Caco-2 (cell line): Measurements from ENCODE around the gene LRRC1. TPM values are rescaled to one million over a fixed set of nuclear protein-coding genes. Genes with fewer than 3 reads are reported as not detected.

ENCODE experiments used
- BruUV-seq: library from RNA; stranded (reverse); fragments of 400-500 nt; replicated peaks from 2 replicates; lab custom pipeline; 2021; lab: Mats Ljungman, UMichigan
- CTCF ChIA-PET: fragments of 300-600 bp; sonication (Branson Sonifier 250); formaldehyde crosslinking; loops from one replicate; lab custom pipeline; 2022; ENCODE audit warnings: antibody characterized with exemption; lab: Charles Lee
- POLR2A ChIA-PET: fragments of 300-600 bp; sonication (Branson Sonifier 250); formaldehyde crosslinking; loops from one replicate; lab custom pipeline; 2022; ENCODE audit warnings: antibody characterized with exemption; lab: Charles Lee
- DNase-seq, 2 experiments: peaks; one replicate each; pipeline versions ENCODE4 v3.0.0 to v3.0.0-alpha.2; 2020 to 2022
- H3K27me3 ChIP-seq: replicated peaks from 2 replicates; pipeline ENCODE4 v1.6.0; 2011; ENCODE audit warnings: low read length; ENCODE audit not compliant: control insufficient read depth, insufficient read depth
- H3K36me3 ChIP-seq: 2 replicates; pipeline ENCODE4 v1.5.1; 2011; ENCODE audit warnings: low read length; ENCODE audit not compliant: control insufficient read depth, insufficient read depth
- H3K4me1 ChIP-seq: fragments of 250-450 bp; sonication (Bioruptor Pico); 2 replicates; pipeline ENCODE4 v1.5.1; 2020; ENCODE audit warnings: mild to moderate bottlenecking
- H3K4me3 ChIP-seq: 2 replicates; pipeline ENCODE4 v1.5.1; 2011; ENCODE audit warnings: low read depth, mild to moderate bottlenecking, control low read depth, low read length
- H3K9me3 ChIP-seq: fragments of 250-450 bp; sonication (Bioruptor Pico); 2 replicates; pipeline ENCODE4 v1.5.1; 2020; ENCODE audit warnings: mild to moderate bottlenecking, moderate library complexity
- H3K27ac Mint-ChIP-seq: one replicate; pipeline ENCODE4 v1.8.0; 2022; ENCODE audit warnings: mixed read lengths; ENCODE audit not compliant: unreplicated experiment
- H3K27me3 Mint-ChIP-seq: one replicate; pipeline ENCODE4 v1.8.0; 2022; ENCODE audit warnings: mixed read lengths; ENCODE audit not compliant: insufficient read depth, unreplicated experiment
- H3K36me3 Mint-ChIP-seq: one replicate; pipeline ENCODE4 v1.8.0; 2022; ENCODE audit warnings: mild to moderate bottlenecking, mixed read lengths; ENCODE audit not compliant: insufficient read depth, unreplicated experiment
- H3K4me1 Mint-ChIP-seq: one replicate; pipeline ENCODE4 v1.8.0; 2022; ENCODE audit warnings: low read depth, mixed read lengths; ENCODE audit not compliant: unreplicated experiment
- H3K4me3 Mint-ChIP-seq: one replicate; pipeline ENCODE4 v1.8.0; 2022; ENCODE audit warnings: mild to moderate bottlenecking, moderate library complexity, mixed read lengths; ENCODE audit not compliant: unreplicated experiment
- H3K9me3 Mint-ChIP-seq: one replicate; pipeline ENCODE4 v1.8.0; 2022; ENCODE audit warnings: mixed read lengths; ENCODE audit not compliant: unreplicated experiment
- intact Hi-C: fragments of 100-400 bp; cut with micrococcal nuclease; formaldehyde crosslinking; loops from one replicate; pipeline ENCODE4 v1.10.0; 2022; ENCODE audit not compliant: unreplicated experiment
- total RNA-seq: library from RNA; stranded (reverse); gene quantifications from 2 replicates; pipeline ENCODE4 v1.2.3, GENCODE V29; 2022
- TF ChIP-seq, protein P1 (sequence below), 2 experiments: fragments of 200-600 bp in 1 of 2; IDR thresholded peaks; 1 replicate in 1 of 2; 2 replicates in 1 of 2; pipeline versions ENCODE4 v1.5.1 to v1.8.0; 2011 to 2022; ENCODE audit warnings: antibody characterized with exemption in 1 of 2, control low read depth in 1 of 2, inconsistent platforms in 1 of 2, low read depth in 1 of 2, low read length in 1 of 2, mild to moderate bottlenecking in 1 of 2, moderate library complexity in 1 of 2; ENCODE audit not compliant: insufficient read depth in 1 of 2, severe bottlenecking in 1 of 2, unreplicated experiment in 1 of 2

The LRRC1 gene
- total RNA-seq, 1 experiment from 2014 or later = 60.8 TPM

DNA sequence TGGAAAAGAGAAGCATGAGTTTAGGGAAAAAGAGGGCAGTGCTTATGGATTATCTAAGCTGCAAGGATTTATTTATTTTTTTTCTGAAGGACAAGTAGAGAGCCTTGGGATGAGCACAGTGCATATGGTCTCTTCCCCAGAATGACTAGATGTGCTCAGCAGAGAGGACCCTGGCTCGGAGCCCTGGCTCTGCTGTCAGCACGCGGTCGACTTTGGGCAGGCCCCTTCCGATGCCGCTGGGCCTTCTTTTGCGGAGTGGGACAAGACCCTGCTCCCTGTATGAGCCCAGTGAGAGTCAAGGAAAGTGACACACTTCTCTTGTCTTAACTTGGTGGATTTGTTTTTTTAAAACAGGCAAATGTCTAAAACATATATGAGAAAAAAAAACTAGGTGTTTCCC lies 51.4 kb downstream of the LRRC1 start:
- intact Hi-C loops = loop anchor here (5.0 kb wide), 1 partner anchor 34 kb away; no protein-coding TSS in a partner anchor
- no peak for DNase-seq
- peaks cover 48% of the 10 kb centered on the region for H3K36me3 Mint-ChIP-seq
- no peaks in the 10 kb centered on the region for H3K4me1 Mint-ChIP-seq
- H3K4me3 Mint-ChIP-seq = no peak overlapping the region
- TF ChIP-seq, protein P1, sequence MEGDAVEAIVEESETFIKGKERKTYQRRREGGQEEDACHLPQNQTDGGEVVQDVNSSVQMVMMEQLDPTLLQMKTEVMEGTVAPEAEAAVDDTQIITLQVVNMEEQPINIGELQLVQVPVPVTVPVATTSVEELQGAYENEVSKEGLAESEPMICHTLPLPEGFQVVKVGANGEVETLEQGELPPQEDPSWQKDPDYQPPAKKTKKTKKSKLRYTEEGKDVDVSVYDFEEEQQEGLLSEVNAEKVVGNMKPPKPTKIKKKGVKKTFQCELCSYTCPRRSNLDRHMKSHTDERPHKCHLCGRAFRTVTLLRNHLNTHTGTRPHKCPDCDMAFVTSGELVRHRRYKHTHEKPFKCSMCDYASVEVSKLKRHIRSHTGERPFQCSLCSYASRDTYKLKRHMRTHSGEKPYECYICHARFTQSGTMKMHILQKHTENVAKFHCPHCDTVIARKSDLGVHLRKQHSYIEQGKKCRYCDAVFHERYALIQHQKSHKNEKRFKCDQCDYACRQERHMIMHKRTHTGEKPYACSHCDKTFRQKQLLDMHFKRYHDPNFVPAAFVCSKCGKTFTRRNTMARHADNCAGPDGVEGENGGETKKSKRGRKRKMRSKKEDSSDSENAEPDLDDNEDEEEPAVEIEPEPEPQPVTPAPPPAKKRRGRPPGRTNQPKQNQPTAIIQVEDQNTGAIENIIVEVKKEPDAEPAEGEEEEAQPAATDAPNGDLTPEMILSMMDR (IDR thresholded peaks at IDR 0.05; ENCODE audit: insufficient read depth in 1 of 2, low read depth in 1 of 2, low read length in 1 of 2, severe bottlenecking in 1 of 2, unreplicated experiment in 1 of 2) = no peak
- no peaks in the 10 kb centered on the region for H3K9me3 Mint-ChIP-seq
- BruUV-seq = no TSS peak
- Histone ChIP-seq H3K4me3 (no peak overlapping the region), H3K27me3 (no peaks in the 10 kb centered on the region), H3K4me1 (no peaks in the 10 kb centered on the region), H3K36me3 (0 out of 2 replicates have a peak, but pooled peaks cover 1% of the 10 kb centered on the region), H3K9me3 (no peaks in the 10 kb centered on the region)
- CTCF ChIA-PET = no interaction called here
- no peak overlapping the region for H3K27ac Mint-ChIP-seq
- POLR2A ChIA-PET = no interaction called here
- H3K27me3 Mint-ChIP-seq = no peaks in the 10 kb centered on the region

DNA sequence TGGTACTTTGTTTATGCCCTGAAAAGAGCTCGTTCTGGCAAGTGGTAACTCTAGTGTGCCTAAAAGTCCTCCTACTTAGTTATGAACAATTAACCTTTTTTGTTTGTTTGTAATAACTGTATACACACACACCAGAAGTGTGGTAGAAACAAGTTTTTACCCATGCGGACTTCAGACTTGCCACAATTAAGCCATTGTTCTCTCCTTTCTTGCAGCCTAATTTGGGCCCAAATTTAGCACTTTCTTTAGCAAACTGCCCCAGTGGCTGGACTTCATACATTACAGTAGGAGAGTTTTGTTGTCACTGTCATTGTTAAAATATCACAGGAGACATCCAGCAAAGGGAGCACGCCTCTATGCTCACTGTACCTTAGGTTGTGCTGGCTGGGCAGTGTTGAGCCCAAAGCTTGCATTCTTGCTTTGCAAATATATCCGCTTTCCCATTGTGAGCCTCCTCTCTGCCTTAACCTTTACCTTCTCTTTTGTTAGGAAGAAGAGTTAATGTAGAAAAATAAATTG lies 53.0 kb downstream of the LRRC1 start:
- no peaks in the 10 kb centered on the region for H3K4me1 ChIP-seq
- intact Hi-C loops = loop anchor here (5.0 kb wide), 1 partner anchor 36 kb away; no protein-coding TSS in a partner anchor
- Mint-ChIP-seq H3K27ac (no peak overlapping the region), H3K4me3 (no peak overlapping the region), H3K9me3 (no peaks in the 10 kb centered on the region), H3K4me1 (no peaks in the 10 kb centered on the region), H3K36me3 (peaks cover 44% of the 10 kb centered on the region), H3K27me3 (no peaks in the 10 kb centered on the region)
- H3K36me3 ChIP-seq = 0 out of 2 replicates have a peak, but pooled peaks cover 1% of the 10 kb centered on the region
- no peak overlapping the region for H3K4me3 ChIP-seq
- TF ChIP-seq, protein P1 (IDR thresholded peaks at IDR 0.05; ENCODE audit: insufficient read depth in 1 of 2, low read depth in 1 of 2, low read length in 1 of 2, severe bottlenecking in 1 of 2, unreplicated experiment in 1 of 2) = no peak
- BruUV-seq = no TSS peak
- DNase-seq = no peak
- no peaks in the 10 kb centered on the region for H3K9me3 ChIP-seq
- POLR2A ChIA-PET = no interaction called here
- no peaks in the 10 kb centered on the region for H3K27me3 ChIP-seq
- CTCF ChIA-PET = no interaction called here

DNA sequence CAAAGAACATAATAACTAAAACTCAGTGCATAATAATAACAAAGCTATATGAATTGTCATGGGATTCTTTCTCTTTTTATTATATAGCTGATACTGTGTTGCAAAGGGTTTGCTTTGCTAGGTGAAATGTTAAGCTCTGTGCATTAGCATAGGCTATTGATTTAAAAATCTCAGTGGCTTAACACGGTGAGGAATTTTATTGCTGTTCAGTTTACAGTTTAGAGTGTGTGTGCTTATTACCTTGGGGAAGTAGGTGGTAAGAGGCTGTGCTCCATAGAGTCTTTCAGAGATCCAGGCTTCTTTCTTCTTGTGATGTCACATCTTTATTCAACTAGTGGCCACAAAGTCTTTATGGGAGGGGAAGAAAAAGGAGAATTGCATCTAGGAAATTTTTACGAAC lies 55.7 kb downstream of the LRRC1 start:
- H3K36me3 Mint-ChIP-seq = peaks cover 45% of the 10 kb centered on the region
- Histone ChIP-seq H3K9me3 (no peaks in the 10 kb centered on the region), H3K4me3 (no peak overlapping the region), H3K27me3 (no peaks in the 10 kb centered on the region), H3K4me1 (peaks cover 22% of the 10 kb centered on the region), H3K36me3 (0 out of 2 replicates have a peak, but pooled peaks cover 1% of the 10 kb centered on the region)
- H3K4me3 Mint-ChIP-seq = no peak overlapping the region
- no peak for DNase-seq
- TF ChIP-seq, protein P1 (IDR thresholded peaks at IDR 0.05; ENCODE audit: insufficient read depth in 1 of 2, low read depth in 1 of 2, low read length in 1 of 2, severe bottlenecking in 1 of 2, unreplicated experiment in 1 of 2) = no peak
- peaks cover 8% of the 10 kb centered on the region for H3K4me1 Mint-ChIP-seq
- POLR2A ChIA-PET = no interaction called here
- H3K9me3 Mint-ChIP-seq = no peaks in the 10 kb centered on the region
- intact Hi-C loops = no loop called here
- BruUV-seq = no TSS peak
- H3K27ac Mint-ChIP-seq = no peak overlapping the region
- H3K27me3 Mint-ChIP-seq = no peaks in the 10 kb centered on the region
- CTCF ChIA-PET = no interaction called here
